Retina (tissue), 1 donor: ENCODE data around the gene NADK.

Experiments
- DNase-seq: peaks from one replicate; pipeline ENCODE4 v3.0.0-alpha.2; 2016

Gene NADK

GRCh38 chr1:1785666-1786065 is 7.4 kb upstream of the NADK start:
- DNase-seq, result no peak

GRCh38 chr1:1784933-1785332 is 6.7 kb upstream of the NADK start:
- no peak for DNase-seq

- DNase-seq, result no peak
Observed at GRCh38 chr1:1783320-1783719, 5.0 kb upstream of the NADK start.

GRCh38 chr1:1782399-1783221 is 4.3 kb upstream of the NADK start:
- peak; percentile 40 for DNase-seq

- no peak for DNase-seq
Observed at GRCh38 chr1:1781526-1781903, 3.2 kb upstream of the NADK start.

- DNase-seq, result no peak
Observed at GRCh38 chr1:1780598-1781525, 2.6 kb upstream of the NADK start.

GRCh38 chr1:1779691-1780597 is 1.7 kb upstream of the NADK start:
- peak; percentile 25 for DNase-seq

GRCh38 chr1:1779320-1779675 is 1.0 kb upstream of the NADK start:
- DNase-seq, result no peak

- DNase-seq, result peak; percentile 50
Observed at GRCh38 chr1:1778663-1779319, 521 bp upstream of the NADK start.

- no peak for DNase-seq
Observed at GRCh38 chr1:1777583-1777899, 729 bp downstream of the NADK start.

GRCh38 chr1:1776672-1777582 is 1.3 kb downstream of the NADK start:
- DNase-seq, result no peak

- no peak for DNase-seq
Observed at GRCh38 chr1:1775327-1776226, 2.7 kb downstream of the NADK start.

- no peak for DNase-seq
Observed at GRCh38 chr1:1773874-1774273, 4.4 kb downstream of the NADK start.

- DNase-seq, result no peak
Observed at GRCh38 chr1:1771096-1771495, 7.2 kb downstream of the NADK start.

- no peak for DNase-seq
Observed at GRCh38 chr1:1770102-1770501, 8.2 kb downstream of the NADK start.

GRCh38 chr1:1768249-1768992 is 9.8 kb downstream of the NADK start:
- DNase-seq, result no peak

GRCh38 chr1:1764876-1765470 is 13.3 kb downstream of the NADK start:
- DNase-seq, result no peak

- no peak for DNase-seq
Observed at GRCh38 chr1:1763657-1764621, 14.3 kb downstream of the NADK start.
